ENCODE measurements around the gene KNL1.
"Not testable (repeated sequence)": the region's sequence is repeated elsewhere in the genome, so short reads cannot be mapped to it uniquely, and the experiment has no call there.

The KNL1 gene

GRCh38 chr15:40581796-40582195 lies 12.3 kb upstream of the KNL1 start:
- not testable (repeated sequence) for DNase-seq

GRCh38 chr15:40582726-40583246 lies 11.3 kb upstream of the KNL1 start:
- DNase-seq = no peak

- DNase-seq = no peak
These were observed 9.9 kb upstream of the KNL1 start for GRCh38 chr15:40584191-40584590.

- DNase-seq = no peak
These were observed 3.4 kb upstream of the KNL1 start for GRCh38 chr15:40590667-40591050.

GRCh38 chr15:40591389-40591788 lies 2.7 kb upstream of the KNL1 start:
- no peak for DNase-seq

- no peak for DNase-seq
These were observed 884 bp upstream of the KNL1 start for GRCh38 chr15:40593165-40593564.

GRCh38 chr15:40594429-40594836 lies 384 bp downstream of the KNL1 start:
- DNase-seq = no peak

- DNase-seq = no peak
These were observed 1.2 kb downstream of the KNL1 start for GRCh38 chr15:40595219-40595618.

GRCh38 chr15:40595773-40596172 lies 1.7 kb downstream of the KNL1 start:
- no peak for DNase-seq

GRCh38 chr15:40597024-40597423 lies 3.0 kb downstream of the KNL1 start:
- DNase-seq = no peak

GRCh38 chr15:40598126-40598525 lies 4.1 kb downstream of the KNL1 start:
- no peak for DNase-seq

GRCh38 chr15:40598672-40599071 lies 4.6 kb downstream of the KNL1 start:
- no peak for DNase-seq

GRCh38 chr15:40600956-40601355 lies 6.9 kb downstream of the KNL1 start:
- DNase-seq = no peak

- no peak for DNase-seq
These were observed 9.9 kb downstream of the KNL1 start for GRCh38 chr15:40603935-40604334.

GRCh38 chr15:40613080-40613479 lies 19.0 kb downstream of the KNL1 start:
- DNase-seq = no peak

- DNase-seq = no peak
These were observed 24.0 kb downstream of the KNL1 start for GRCh38 chr15:40618023-40618422.

- no peak for DNase-seq
These were observed 24.9 kb downstream of the KNL1 start for GRCh38 chr15:40618906-40619305.

GRCh38 chr15:40623361-40623760 lies 29.3 kb downstream of the KNL1 start:
- no peak for DNase-seq

GRCh38 chr15:40630313-40630712 lies 36.3 kb downstream of the KNL1 start:
- no peak for DNase-seq

- DNase-seq = no peak
These were observed 39.1 kb downstream of the KNL1 start for GRCh38 chr15:40633178-40633577.

GRCh38 chr15:40637221-40637745 lies 43.2 kb downstream of the KNL1 start:
- DNase-seq = no peak

GRCh38 chr15:40639677-40640076 lies 45.6 kb downstream of the KNL1 start:
- no peak for DNase-seq

- DNase-seq = no peak
These were observed 53.5 kb downstream of the KNL1 start for GRCh38 chr15:40647523-40647922.

GRCh38 chr15:40650479-40650878 lies 56.4 kb downstream of the KNL1 start:
- DNase-seq = no peak

GRCh38 chr15:40660686-40661085 lies 66.6 kb downstream of the KNL1 start:
- no peak for DNase-seq

Measured in effector CD4-positive, alpha-beta T cell (primary cell).